Activated naive CD4-positive, alpha-beta T cell treated with anti-CD3 and anti-CD28 coated beads, Interleukin-2, amount 10 ng/mL, durations not matched to agents 7 days and 5 days (primary cell): Measurements from ENCODE around the gene C1orf87.
A peak's percentile ranks its signal among the peaks of the same experiment; 100 is the strongest.

ENCODE experiments used
- CTCF ChIA-PET: fragments of 350-600 bp; sonication (Branson Sonifier 250); formaldehyde crosslinking; loops from one replicate; lab custom pipeline; 2021; ENCODE audit warnings: antibody characterized with exemption; lab: Charles Lee
- DNase-seq: peaks from one replicate; pipeline ENCODE4 v3.0.0-alpha.2; 2020
- H3K27ac Mint-ChIP-seq: one replicate; pipeline ENCODE4 v1.8.0; 2021; ENCODE audit warnings: mild to moderate bottlenecking, moderate library complexity, mixed read lengths
- H3K27me3 Mint-ChIP-seq: one replicate; pipeline ENCODE4 v1.8.0; 2021; ENCODE audit warnings: mild to moderate bottlenecking, mixed read lengths
- H3K36me3 Mint-ChIP-seq: one replicate; pipeline ENCODE4 v1.8.0; 2021; ENCODE audit warnings: mixed read lengths
- H3K4me1 Mint-ChIP-seq: one replicate; pipeline ENCODE4 v1.8.0; 2021; ENCODE audit warnings: mixed read lengths
- H3K4me3 Mint-ChIP-seq: one replicate; pipeline ENCODE4 v1.8.0; 2021; ENCODE audit warnings: mild to moderate bottlenecking, moderate library complexity, mixed read lengths
- H3K9me3 Mint-ChIP-seq: one replicate; pipeline ENCODE4 v1.8.0; 2021; ENCODE audit warnings: mixed read lengths

C1orf87 gene

DNA sequence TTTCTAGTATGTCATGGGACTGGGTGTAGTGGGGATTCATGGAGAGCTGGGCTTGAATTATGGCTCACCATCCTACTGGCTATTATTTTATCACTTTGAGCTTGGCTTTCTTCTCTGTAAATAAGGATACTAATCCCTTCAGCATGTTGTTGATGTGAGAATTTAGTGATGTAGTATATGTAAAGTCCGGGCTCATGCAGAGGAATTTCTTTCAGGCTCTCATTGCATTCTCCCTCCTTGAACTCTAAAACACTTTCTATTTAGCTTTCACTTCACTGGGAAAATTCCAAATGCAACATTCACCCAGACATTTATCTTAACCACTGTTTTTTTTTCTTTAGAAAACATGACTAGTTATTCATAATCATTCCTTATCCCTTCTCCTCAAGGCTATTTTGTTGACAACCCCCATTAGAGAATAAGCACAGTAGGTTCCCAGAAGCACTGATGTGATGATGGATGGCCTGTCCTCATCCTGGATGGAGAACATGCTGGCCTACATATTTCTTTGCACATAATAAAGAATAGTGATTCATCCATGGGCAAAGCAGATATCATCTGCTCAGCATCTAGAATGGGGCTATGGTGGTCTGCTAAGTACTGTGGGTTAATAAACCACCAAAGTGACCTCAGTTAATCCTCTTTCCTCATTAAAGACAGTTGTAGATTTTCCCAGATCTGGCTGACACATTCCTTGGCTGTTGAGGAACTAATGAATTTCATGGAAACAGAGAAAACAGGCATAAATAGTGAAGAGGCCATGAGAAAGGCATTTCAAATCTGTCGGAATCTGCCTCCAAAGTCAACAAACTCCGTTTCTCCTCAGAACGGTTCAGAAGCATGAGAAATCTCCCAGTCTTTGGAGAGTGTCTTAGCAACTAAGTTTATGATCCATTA is 79.0 kb downstream of the C1orf87 start:
- H3K27ac Mint-ChIP-seq, result no peak overlapping the region
- no peaks in the 10 kb centered on the region for H3K9me3 Mint-ChIP-seq
- no peak overlapping the region for H3K4me3 Mint-ChIP-seq
- H3K4me1 Mint-ChIP-seq, result no peaks in the 10 kb centered on the region
- DNase-seq, result no peak
- no peaks in the 10 kb centered on the region for H3K36me3 Mint-ChIP-seq
- H3K27me3 Mint-ChIP-seq, result no peaks in the 10 kb centered on the region
- CTCF ChIA-PET, result no interaction called here

DNA sequence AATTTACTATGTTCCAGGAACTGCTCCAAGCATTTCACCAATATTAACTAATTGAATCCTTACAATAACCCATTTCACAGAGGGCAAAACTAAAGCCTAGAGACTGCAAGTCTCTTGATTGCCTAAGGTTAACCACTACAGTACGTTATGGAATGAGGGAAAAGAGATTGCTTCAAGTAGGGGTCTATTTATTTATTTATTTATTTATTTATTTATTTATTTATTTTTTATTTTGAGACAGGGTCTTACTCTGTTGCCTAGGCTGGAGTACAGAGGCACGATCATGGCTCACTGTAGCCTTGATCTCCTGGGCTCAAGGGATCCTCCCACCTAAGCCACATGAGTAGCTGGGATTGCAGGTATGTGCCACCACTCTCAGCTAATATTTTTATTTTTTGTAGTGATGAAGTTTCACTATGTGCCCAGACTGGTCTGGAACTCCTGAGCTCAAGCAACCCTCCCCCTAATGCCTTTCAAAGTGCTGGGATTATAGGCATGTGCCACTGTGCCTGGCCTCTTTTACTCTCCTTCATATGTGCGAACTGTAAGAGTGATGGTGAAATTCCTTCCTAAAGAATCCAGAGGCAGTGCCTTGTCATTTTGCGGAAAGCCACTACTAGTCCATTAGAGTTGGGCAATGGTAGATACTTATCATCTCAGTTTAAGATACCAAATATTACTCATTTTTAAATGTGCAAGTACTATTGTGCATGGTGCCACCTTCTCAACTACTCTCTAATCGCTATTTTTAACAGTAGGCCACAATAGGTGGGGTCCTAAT is 81.3 kb downstream of the C1orf87 start:
- CTCF ChIA-PET, result no interaction called here
- no peaks in the 10 kb centered on the region for H3K27me3 Mint-ChIP-seq
- no peaks in the 10 kb centered on the region for H3K36me3 Mint-ChIP-seq
- no peaks in the 10 kb centered on the region for H3K4me1 Mint-ChIP-seq
- DNase-seq, result no peak
- H3K27ac Mint-ChIP-seq, result no peak overlapping the region
- no peak overlapping the region for H3K4me3 Mint-ChIP-seq
- H3K9me3 Mint-ChIP-seq, result no peaks in the 10 kb centered on the region

DNA sequence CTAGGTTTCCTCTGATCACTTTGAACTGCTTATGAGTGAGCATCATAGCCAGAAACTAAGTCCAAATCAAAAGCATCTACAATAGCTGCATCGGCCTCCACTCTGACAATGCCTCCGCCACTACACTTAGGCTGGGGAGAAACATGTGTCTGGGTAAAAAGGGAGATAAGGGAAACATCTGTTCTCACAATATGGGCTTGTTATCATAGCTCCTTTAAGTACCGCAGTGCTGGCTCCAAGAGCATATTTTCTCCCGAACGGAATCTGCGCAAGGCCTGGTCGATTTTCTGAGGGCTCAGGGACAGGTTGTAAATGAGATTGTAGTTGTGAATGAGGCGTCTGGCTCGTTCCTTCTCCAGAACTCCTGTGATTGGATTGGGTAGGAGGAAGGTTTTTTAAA is 83.1 kb downstream of the C1orf87 start:
- no peaks in the 10 kb centered on the region for H3K9me3 Mint-ChIP-seq
- CTCF ChIA-PET, result no interaction called here
- DNase-seq, result no peak
- no peaks in the 10 kb centered on the region for H3K4me1 Mint-ChIP-seq
- H3K4me3 Mint-ChIP-seq, result no peak overlapping the region
- H3K27ac Mint-ChIP-seq, result no peak overlapping the region
- H3K36me3 Mint-ChIP-seq, result no peaks in the 10 kb centered on the region
- H3K27me3 Mint-ChIP-seq, result no peaks in the 10 kb centered on the region

DNA sequence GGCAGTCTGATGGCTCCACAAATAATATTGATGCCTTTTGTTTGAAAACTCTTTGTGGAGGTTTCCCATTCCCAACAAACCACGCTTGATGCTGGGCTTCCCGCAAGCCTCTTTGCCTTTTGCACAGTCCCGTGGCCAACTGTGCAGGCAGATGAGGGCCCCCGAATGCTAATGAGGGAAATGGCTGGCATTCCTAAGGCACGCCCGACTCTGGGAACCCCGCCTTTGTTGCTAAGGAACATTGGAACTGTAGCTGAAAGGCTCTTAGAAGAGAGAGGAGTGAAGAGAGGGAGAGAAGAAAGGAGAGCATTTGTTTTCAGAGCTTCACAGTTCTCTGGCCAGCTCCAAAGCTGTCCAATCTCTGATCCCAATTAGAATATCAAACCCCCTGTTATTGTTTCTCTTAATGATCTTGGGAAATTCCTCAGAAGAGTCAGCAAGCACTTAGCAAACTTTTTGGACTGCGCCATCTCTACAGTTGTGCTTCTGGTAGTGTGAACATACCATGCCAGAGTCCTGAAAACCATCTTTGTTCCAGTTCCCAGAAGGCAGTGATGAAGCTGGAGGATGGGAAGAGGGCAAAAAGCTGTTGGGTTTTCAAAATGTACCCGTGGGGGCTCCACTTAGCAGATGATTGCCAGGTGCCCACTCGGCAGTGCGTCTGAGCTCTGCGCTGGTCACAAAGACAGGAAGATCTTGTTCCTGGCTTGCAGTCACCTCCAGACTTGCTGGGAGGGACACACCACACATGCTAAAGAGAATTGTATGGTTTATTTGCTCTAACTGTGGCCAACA is 86.9 kb downstream of the C1orf87 start:
- Mint-ChIP-seq H3K36me3 (no peaks in the 10 kb centered on the region), H3K27me3 (no peaks in the 10 kb centered on the region), H3K4me3 (no peak overlapping the region), H3K4me1 (no peaks in the 10 kb centered on the region), H3K27ac (no peak overlapping the region), H3K9me3 (no peaks in the 10 kb centered on the region)
- CTCF ChIA-PET, result interaction anchor here (1.3 to 1.7 kb wide), 2 partner anchors 13 to 16 kb away, joined by 5 to 6 read pairs; no protein-coding TSS in a partner anchor
- no peak for DNase-seq

DNA sequence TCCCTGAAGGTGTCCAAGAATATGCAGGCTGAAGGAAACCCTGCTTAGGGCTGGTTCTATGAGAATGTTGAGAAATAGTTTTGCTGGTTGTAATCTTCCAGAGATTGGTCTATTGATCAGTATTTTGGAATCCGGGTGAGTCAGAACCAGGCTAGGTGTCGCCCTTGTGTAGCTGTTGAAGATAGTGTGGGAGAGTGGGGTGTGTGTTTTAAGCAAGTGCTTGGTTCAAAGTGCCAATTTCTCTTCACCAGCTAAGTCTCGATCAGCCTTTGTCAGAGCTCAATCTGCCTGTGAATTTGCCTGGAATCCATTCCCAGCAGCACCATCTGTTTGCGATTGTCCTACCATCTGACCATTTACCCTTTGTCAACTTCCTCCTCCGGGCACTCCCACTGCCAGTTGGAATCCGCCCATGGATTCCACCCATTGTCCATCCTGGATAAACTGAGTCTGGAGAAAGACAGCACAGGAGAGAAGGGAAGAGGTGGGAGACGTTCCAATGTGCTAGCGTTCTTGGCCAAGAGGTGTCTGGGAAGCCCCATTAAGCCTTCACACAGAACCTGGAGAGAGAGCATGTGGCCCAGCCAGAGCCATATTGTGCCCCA is 87.6 kb downstream of the C1orf87 start:
- CTCF ChIA-PET, result interaction anchor here (1.7 kb wide), 1 partner anchor 12 kb away, joined by 5 read pairs; no protein-coding TSS in a partner anchor
- DNase-seq, result no peak
- H3K27me3 Mint-ChIP-seq, result no peaks in the 10 kb centered on the region
- no peaks in the 10 kb centered on the region for H3K4me1 Mint-ChIP-seq
- H3K36me3 Mint-ChIP-seq, result no peaks in the 10 kb centered on the region
- H3K9me3 Mint-ChIP-seq, result no peaks in the 10 kb centered on the region
- no peak overlapping the region for H3K4me3 Mint-ChIP-seq
- no peak overlapping the region for H3K27ac Mint-ChIP-seq

DNA sequence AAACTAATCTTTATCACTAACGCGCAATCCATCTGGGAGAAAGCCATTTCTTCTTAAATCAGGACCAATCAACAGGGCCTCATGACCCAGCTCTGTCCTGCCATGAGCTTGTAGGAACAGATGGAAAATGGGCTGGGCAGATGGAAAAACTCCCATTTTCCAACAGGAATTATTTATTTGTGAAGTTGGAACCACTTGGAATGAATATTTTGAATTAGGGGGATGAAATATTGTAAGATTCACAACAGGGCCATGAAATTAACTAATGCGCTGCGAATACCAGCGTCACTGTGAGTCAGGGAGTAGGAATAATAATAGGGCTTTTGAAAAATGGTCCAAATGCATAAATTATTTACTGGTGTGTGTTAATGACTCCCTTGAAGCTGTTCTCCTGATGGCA is 93.9 kb downstream of the C1orf87 start:
- Mint-ChIP-seq H3K9me3 (no peaks in the 10 kb centered on the region), H3K36me3 (no peaks in the 10 kb centered on the region), H3K4me1 (no peaks in the 10 kb centered on the region), H3K27me3 (peaks cover 8% of the 10 kb centered on the region), H3K27ac (no peak overlapping the region), H3K4me3 (no peak overlapping the region)
- CTCF ChIA-PET, result interaction anchor here (0.8 to 1.0 kb wide), 2 partner anchors 8 to 1064 kb away, joined by 3 read pairs; no protein-coding TSS in a partner anchor
- DNase-seq, result no peak

DNA sequence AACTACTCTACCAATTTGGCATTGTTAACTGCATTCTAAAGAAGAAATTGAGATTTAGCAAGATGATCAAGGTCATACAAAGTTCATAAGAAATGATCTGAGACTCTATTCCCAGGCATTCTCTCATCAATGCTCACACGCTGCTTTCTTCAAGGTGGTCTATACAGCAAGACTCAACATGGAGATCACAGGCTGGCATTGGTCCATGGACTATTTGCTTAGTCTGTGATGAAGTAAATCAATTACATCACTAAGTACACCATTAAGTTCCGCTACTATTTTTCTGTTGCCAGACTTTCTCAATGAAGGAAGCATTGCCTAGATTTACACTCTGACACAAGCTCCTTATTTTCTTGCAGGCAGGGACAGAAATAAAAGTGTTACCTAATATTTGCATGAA is 95.1 kb downstream of the C1orf87 start:
- DNase-seq, result no peak
- no peaks in the 10 kb centered on the region for H3K36me3 Mint-ChIP-seq
- H3K4me3 Mint-ChIP-seq, result no peak overlapping the region
- no peaks in the 10 kb centered on the region for H3K9me3 Mint-ChIP-seq
- CTCF ChIA-PET, result no interaction called here
- peaks cover 8% of the 10 kb centered on the region for H3K27me3 Mint-ChIP-seq
- H3K4me1 Mint-ChIP-seq, result no peaks in the 10 kb centered on the region
- H3K27ac Mint-ChIP-seq, result no peak overlapping the region

DNA sequence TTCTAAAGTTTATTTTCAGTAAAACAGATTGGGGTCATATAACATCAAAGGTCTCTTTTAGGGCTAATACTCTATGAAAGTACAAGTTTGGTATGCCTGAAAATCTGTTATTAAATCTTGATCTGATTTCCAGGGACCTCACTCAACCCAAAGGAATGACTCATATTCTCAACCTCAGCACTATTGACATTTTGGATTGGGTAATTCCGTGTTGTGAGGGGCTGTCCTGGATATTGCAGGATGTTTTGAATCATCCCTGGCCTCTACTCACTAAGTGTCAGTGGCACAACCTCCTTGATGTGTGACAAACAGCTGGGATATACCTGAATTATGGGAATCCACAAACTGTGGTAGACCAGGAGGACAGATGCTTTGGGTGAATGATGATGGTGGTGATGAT is 95.5 kb downstream of the C1orf87 start:
- no peak overlapping the region for H3K27ac Mint-ChIP-seq
- DNase-seq, result no peak
- H3K9me3 Mint-ChIP-seq, result no peaks in the 10 kb centered on the region
- no peaks in the 10 kb centered on the region for H3K36me3 Mint-ChIP-seq
- CTCF ChIA-PET, result interaction anchor here (1.1 kb wide), 1 partner anchor 1065 kb away, joined by 3 read pairs; no protein-coding TSS in a partner anchor
- H3K4me1 Mint-ChIP-seq, result no peaks in the 10 kb centered on the region
- peaks cover 8% of the 10 kb centered on the region for H3K27me3 Mint-ChIP-seq
- no peak overlapping the region for H3K4me3 Mint-ChIP-seq

DNA sequence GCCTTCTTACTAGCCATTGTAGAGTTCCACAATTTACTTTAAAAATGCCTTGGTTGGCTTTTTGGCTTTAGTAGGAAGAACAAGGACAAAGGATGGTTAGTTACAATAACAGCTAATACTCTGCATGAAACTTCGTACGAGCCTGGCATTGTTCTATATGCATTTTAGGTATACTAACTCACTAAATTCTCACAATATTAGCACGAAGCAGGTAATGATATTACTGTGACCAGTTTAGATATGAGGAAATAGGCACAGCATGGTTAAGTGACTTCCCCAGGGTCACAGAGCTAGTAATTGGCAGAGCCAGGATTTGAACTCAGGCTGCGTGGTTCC is 96.5 kb downstream of the C1orf87 start:
- DNase-seq, result no peak
- Mint-ChIP-seq H3K4me3 (no peak overlapping the region), H3K36me3 (no peaks in the 10 kb centered on the region), H3K27ac (no peak overlapping the region), H3K4me1 (no peaks in the 10 kb centered on the region), H3K9me3 (no peaks in the 10 kb centered on the region), H3K27me3 (peaks cover 8% of the 10 kb centered on the region)
- CTCF ChIA-PET, result interaction anchor here (1.1 to 3.9 kb wide), 3 partner anchors 12 to 1066 kb away, joined by 3 to 27 read pairs (median 3); no protein-coding TSS in a partner anchor

DNA sequence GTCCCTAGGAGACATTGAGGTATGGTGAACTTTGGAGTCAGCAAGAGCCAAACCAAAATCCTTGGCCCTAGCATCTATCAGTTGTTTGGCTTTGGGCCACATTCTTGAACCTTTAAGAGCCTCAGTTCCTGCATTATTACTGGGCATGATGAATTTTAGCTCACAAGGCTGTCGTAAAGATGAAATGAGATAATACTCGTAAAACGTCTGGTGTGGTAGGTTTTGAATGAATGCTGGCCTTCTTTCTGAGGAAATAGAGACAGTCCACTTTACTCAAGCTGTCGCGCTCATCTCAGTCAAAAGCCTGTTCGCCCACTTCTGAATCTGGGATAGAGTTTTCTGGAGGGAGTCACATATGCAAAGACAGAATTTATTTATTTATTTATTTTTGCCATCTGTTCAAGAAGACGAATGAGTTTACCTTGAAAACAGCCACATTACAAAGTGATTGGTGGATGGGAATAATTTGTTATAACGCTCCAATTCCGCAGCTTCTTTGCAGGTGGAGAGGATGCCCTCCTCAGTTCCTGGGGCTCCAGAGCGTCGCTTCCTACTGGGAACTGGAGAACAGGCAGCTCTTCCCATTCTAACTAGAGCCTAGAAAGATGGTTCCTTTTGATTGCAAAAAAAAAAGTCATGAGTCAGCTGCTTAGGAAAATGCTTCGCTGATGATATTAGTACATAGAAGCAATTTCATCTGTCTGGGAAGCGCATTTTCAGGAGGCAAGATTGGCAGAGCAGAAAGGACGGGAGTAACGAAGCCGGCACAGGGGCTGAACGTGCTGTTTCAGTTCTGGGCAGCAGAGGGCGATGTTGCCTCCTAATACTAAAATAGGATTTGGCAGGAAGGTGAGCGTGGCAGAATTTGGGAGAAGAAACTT is 97.1 kb downstream of the C1orf87 start:
- Mint-ChIP-seq H3K9me3 (no peaks in the 10 kb centered on the region), H3K27me3 (peaks cover 11% of the 10 kb centered on the region), H3K4me1 (peaks cover under 1% of the 10 kb centered on the region), H3K27ac (no peak overlapping the region), H3K4me3 (no peak overlapping the region), H3K36me3 (no peaks in the 10 kb centered on the region)
- CTCF ChIA-PET, result interaction anchor here (1.1 to 3.9 kb wide), 2 partner anchors 11 to 115 kb away, joined by 3 to 27 read pairs; no protein-coding TSS in a partner anchor
- DNase-seq, result peak; percentile 62

DNA sequence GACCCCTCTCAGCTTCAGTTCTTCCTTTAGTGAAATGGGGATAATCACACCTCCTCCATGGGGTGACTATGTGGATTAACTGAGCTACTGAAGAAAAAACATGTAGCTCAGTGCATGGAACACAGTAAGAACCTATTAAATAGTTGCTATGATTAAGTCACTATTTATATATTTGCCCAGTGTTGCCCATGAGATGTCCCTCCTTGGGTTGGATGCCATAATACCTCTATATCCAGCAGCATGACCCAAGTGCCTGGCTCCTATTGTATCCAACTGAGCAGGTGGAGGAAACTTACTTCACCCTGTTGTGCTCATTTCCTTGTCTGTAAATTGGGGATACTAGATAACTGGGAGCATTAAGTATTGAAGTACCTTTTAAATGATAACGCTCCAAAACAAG is 99.9 kb downstream of the C1orf87 start:
- Mint-ChIP-seq H3K9me3 (no peaks in the 10 kb centered on the region), H3K4me3 (no peak overlapping the region), H3K4me1 (peaks cover 4% of the 10 kb centered on the region), H3K27ac (no peak overlapping the region), H3K27me3 (peaks cover 18% of the 10 kb centered on the region), H3K36me3 (no peaks in the 10 kb centered on the region)
- CTCF ChIA-PET, result interaction anchor here (1.1 to 3.9 kb wide), 3 partner anchors 8 to 792 kb away, joined by 4 to 27 read pairs (median 5); no protein-coding TSS in a partner anchor
- DNase-seq, result no peak

DNA sequence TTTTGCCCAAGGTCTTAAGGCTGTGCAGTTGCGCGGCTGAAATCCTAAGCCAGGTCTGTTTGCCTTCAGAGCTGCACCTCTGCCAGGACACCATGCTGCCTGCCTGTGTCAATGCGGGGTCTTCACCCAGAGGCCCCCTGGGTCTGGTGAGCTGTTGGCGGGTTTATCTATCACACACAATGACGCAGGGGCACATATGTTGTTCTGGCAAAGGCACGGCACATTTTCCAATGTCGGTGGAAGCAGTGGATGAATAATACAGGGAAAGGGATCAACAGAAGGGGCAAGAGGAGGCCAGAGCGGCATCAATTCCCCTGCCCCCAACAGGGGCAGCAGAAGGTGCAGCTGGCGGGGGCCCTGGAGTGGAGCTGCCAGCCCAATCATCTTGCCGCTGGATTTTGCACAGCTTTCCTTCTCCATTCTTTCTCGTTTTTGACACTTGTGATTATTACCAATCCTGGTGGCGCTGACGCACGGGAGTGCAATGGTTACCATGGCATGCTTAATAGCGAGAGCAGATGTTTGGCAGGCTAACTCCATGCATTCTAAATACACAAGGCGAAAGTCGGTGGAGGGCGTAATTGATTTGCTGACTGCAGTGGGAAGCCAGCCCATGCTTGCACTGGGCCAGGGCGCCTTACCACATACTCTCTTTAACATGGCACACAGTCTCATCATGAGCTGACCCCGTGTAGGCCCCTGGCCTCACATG is 101.2 kb downstream of the C1orf87 start:
- no peak overlapping the region for H3K27ac Mint-ChIP-seq
- H3K27me3 Mint-ChIP-seq, result peaks cover 25% of the 10 kb centered on the region
- CTCF ChIA-PET, result interaction anchor here (1.6 to 2.1 kb wide), 3 partner anchors 7 to 1071 kb away, joined by 3 to 9 read pairs (median 4); no protein-coding TSS in a partner anchor
- H3K36me3 Mint-ChIP-seq, result no peaks in the 10 kb centered on the region
- no peaks in the 10 kb centered on the region for H3K9me3 Mint-ChIP-seq
- H3K4me1 Mint-ChIP-seq, result peaks cover 4% of the 10 kb centered on the region
- H3K4me3 Mint-ChIP-seq, result no peak overlapping the region
- no peak for DNase-seq
